Measurements from ENCODE around the gene CPXM2.

Gene CPXM2

DNA sequence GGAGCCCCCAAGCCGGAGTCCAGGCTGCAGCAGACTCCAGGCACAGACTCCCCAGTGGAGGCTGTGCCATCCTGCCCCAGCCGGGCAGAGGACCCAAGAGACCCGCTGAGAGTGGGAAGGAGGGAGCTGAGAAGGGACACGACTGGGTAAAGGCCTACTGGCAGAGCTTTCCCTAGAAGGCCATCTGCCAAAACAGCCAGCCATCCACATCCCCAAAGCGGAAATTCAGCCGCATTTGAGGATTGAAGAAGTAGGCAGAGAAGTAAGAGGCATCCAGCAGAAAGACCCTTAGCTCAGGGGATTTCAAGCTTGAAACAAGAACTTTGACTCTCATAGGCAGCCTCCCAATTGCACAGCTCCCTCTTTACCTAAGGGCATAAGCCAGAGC is 857 bp downstream of the CPXM2 start:
- ATAC-seq (replicated peaks), result no peak
- no peak overlapping the region for H3K27ac Mint-ChIP-seq
- no peak overlapping the region for H3K4me3 Mint-ChIP-seq

DNA sequence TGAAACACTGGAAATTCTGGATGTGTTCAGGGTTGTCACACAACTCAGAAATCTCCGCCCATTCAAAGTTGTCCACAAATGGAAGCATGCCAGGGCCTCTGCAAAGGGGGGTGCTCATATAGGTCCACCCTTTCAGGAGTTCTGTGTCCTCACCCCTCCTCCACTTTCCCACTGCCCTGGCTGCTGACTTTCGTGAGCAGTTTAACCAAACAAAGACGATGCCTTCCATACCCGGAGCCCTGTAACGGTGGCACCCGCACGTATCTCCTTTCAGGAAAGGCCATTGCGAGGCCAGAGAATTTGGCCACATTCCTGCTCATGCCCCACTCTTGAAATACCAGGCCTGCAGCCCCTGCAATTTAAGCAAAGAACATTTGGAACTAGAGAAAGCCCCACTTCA is 1.4 kb downstream of the CPXM2 start:
- H3K27me3 Mint-ChIP-seq, result peaks cover 41 to 42% of the 10 kb centered on the region in 2 donors
- H3K36me3 Mint-ChIP-seq, result no peaks in the 10 kb centered on the region
- ATAC-seq (replicated peaks), result no peak
- DNase-seq, result no peak
- H3K27ac Mint-ChIP-seq, result no peak overlapping the region
- peaks cover 0 to 2% of the 10 kb centered on the region in 2 donors for H3K4me1 Mint-ChIP-seq
- H3K9me3 Mint-ChIP-seq, result no peaks in the 10 kb centered on the region
- no peak overlapping the region for H3K4me3 Mint-ChIP-seq

More for the DNA sequence above, 857 bp downstream of the CPXM2 start:
- H3K36me3 Mint-ChIP-seq, result no peaks in the 10 kb centered on the region
- H3K9me3 Mint-ChIP-seq, result no peaks in the 10 kb centered on the region
- DNase-seq, result no peak
- peaks cover 41 to 42% of the 10 kb centered on the region in 2 donors for H3K27me3 Mint-ChIP-seq
- peaks cover 0 to 2% of the 10 kb centered on the region in 2 donors for H3K4me1 Mint-ChIP-seq

DNA sequence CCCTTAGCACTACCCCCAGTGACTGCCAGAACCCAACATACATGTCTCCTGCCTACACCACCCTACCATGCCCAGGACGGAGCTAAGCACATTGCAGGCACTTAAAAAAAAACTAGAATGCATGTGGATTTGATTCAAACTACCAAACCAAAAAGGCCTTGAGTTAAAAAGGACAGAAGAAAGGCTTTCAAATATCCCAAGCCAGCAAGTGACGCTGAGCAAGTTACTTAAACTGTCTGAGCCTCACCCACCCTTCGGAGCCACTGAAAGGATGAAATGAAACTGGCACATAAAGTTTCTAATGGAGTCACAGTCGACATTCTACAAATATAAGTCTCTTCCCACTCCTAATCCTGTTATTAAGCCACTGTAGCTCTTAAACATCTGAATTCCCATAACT is 1.8 kb downstream of the CPXM2 start:
- Mint-ChIP-seq H3K27me3 (peaks cover 40 to 41% of the 10 kb centered on the region in 2 donors), H3K9me3 (no peaks in the 10 kb centered on the region), H3K4me3 (no peak overlapping the region), H3K27ac (no peak overlapping the region), H3K4me1 (peaks cover 0 to 2% of the 10 kb centered on the region in 2 donors), H3K36me3 (no peaks in the 10 kb centered on the region)
- no peak for ATAC-seq (replicated peaks)
- no peak for DNase-seq

DNA sequence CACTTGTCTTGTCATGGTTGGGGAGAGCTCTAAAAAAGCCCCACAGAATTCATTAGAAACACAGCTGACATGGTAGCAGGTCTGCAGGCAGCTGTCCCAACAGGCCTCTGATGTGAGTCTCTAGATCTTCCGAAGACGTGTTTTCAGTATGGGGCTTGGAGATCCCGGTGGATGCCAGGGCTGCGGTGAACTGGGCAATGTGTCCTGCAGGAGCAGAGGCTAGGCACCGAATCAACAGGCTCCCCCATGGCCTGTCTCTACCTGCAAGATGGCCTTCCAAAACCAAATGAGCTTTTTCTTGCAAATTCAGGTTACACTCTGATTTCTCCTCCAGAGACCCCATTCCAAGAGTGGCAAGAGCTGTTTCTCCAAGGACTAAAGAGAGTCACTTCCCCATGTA is 2.9 kb downstream of the CPXM2 start:
- DNase-seq, result no peak
- Mint-ChIP-seq H3K27ac (no peak overlapping the region), H3K4me1 (peaks cover 0 to 2% of the 10 kb centered on the region in 2 donors), H3K9me3 (no peaks in the 10 kb centered on the region), H3K27me3 (peaks cover 33 to 38% of the 10 kb centered on the region in 2 donors), H3K4me3 (no peak overlapping the region), H3K36me3 (no peaks in the 10 kb centered on the region)
- ATAC-seq (replicated peaks), result peak in 1 of 2 donors; percentile 23

DNA sequence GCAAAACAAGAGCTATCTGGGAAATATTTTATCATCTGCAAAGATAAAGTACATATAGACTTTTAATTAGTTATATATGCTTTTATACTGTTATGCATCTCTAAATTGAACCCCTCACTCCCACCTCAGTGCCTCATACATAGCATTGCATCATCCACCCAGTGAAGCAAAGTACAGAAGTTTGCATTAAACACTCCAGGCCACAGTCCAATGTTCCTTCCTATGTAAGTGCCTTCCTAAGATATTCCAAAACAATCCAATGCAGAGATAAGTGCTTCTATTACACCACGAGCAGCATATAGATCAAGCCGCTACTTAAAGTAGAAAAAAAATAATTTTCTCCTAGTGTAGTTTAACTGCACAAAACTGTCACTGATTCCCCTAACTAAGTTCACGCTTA is 3.4 kb downstream of the CPXM2 start:
- H3K4me3 Mint-ChIP-seq, result no peak overlapping the region
- no peak for DNase-seq
- no peaks in the 10 kb centered on the region for H3K36me3 Mint-ChIP-seq
- H3K27me3 Mint-ChIP-seq, result peaks cover 33 to 42% of the 10 kb centered on the region in 2 donors
- H3K27ac Mint-ChIP-seq, result no peak overlapping the region
- no peak for ATAC-seq (replicated peaks)
- H3K9me3 Mint-ChIP-seq, result no peaks in the 10 kb centered on the region
- H3K4me1 Mint-ChIP-seq, result peaks cover 0 to 2% of the 10 kb centered on the region in 2 donors

DNA sequence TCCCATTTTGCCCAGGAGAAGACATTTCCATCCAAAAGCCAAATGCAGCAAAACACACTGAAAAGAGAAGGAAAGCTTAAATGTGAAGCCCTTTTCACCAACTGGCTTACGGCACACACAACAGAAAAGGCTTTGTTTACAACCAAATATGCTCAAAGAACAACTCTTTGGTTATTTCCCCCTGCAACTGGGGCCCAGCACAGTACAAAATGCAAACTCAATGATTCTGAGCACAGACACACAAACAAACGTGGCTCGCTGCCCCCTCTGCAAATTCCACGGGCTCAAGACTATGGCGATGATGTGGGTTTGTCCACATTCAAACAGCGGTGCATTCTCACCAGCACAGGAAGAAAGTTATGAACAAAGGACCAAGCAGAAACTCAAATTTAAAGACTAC is 5.3 kb downstream of the CPXM2 start:
- no peak for ATAC-seq (replicated peaks)
- peaks cover 19 to 32% of the 10 kb centered on the region in 2 donors for H3K27me3 Mint-ChIP-seq
- H3K4me1 Mint-ChIP-seq, result peaks cover 0 to 2% of the 10 kb centered on the region in 2 donors
- DNase-seq, result no peak
- no peaks in the 10 kb centered on the region for H3K36me3 Mint-ChIP-seq
- H3K4me3 Mint-ChIP-seq, result no peak overlapping the region
- no peak overlapping the region for H3K27ac Mint-ChIP-seq
- no peaks in the 10 kb centered on the region for H3K9me3 Mint-ChIP-seq

DNA sequence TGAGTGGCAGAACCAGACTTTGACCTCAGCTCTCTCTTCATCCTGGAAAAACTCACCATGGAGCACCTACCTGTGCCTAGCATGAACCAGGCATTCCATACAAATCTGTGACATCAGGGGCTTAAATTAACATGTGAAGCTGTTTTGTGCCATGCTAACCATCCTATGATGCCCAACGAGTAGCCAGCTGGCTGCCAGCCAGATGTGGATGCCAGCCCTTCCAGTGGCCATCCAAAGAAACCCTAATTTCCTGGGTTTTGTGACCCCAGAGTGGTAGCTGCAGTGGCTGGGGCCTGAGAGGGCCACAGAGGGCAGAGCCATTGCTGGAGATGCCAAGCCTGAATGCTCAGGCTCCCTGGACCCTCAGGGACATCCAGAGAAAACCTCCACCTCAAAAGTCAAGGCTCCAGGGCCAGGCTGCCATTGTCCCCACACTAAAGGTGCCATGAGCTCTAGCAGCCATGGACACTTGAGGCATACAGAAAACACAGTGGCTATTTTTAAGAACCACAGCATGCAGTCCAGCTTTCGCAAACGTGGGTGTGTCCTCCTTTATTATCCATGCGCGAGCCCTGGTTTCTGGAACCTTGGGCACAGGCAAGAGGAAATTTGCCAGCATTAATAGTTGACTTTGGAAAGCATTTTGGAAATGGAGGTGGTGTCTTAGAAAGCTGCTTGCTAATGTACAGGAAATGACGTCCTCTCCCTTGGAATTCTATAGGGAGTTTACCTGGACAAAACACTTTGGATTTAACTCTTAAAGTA is 6.0 kb downstream of the CPXM2 start:
- Mint-ChIP-seq H3K4me3 (no peak overlapping the region), H3K27ac (no peak overlapping the region), H3K4me1 (no peaks in the 10 kb centered on the region), H3K27me3 (peaks cover 12 to 26% of the 10 kb centered on the region in 2 donors), H3K36me3 (no peaks in the 10 kb centered on the region), H3K9me3 (no peaks in the 10 kb centered on the region)
- DNase-seq, result no peak
- no peak for ATAC-seq (replicated peaks)

DNA sequence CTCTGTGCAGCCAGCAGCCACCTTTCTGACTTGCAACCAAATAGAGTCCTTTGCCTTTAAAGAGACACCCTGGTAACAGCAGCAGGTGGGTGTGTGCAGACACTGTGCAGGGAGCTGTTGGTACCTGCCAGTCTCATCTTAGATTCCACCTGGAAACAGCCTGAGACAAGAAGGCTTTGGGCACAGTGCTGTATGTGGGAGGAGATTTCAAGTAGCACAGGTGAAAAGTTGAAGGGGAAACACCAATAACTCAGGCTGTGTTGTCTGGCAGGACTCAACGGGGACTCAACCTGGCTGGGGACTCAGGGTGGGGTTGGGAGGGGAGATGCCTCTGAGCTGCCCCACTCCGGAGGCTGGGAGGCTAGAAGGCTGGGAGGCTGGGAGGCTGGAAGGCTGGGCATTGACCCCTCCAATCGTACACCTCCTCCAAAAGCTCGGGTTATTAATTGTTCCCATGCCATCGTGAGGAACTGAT is 6.7 kb downstream of the CPXM2 start:
- ATAC-seq (replicated peaks), result no peak
- H3K4me3 Mint-ChIP-seq, result no peak overlapping the region
- H3K36me3 Mint-ChIP-seq, result no peaks in the 10 kb centered on the region
- DNase-seq, result no peak
- H3K27me3 Mint-ChIP-seq, result peaks cover 6 to 20% of the 10 kb centered on the region in 2 donors
- H3K4me1 Mint-ChIP-seq, result no peaks in the 10 kb centered on the region
- H3K9me3 Mint-ChIP-seq, result no peaks in the 10 kb centered on the region
- H3K27ac Mint-ChIP-seq, result no peak overlapping the region

DNA sequence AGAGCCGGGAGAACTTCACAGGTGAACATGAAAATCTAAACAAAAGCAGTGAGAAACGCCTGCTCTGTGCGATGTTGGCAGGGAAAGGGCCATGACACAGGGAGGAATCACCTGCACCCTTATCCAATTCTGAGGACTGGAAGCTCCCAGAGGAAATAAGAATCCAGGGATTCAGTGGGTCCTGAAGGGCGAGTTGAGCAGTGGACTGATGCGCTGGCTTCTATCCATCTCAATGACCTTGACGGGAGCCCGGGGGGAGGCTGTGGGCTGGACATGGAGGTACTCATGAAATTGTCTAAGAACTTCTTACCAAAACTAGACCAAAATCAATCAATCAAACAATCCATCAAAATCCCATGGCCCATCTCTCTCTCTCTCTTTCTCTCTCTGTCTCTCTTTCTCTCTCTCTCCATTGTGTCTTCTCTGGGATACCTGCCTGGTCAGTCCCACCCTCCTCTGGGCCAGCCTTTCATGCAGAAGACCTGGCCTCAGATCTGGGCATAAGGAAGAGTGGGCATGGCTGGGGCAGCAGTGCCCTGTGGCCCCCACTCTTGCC is 7.2 kb downstream of the CPXM2 start:
- H3K27me3 Mint-ChIP-seq, result peaks cover under 1 to 16% of the 10 kb centered on the region in 2 donors
- no peak overlapping the region for H3K27ac Mint-ChIP-seq
- no peak for ATAC-seq (replicated peaks)
- DNase-seq, result no peak
- no peaks in the 10 kb centered on the region for H3K4me1 Mint-ChIP-seq
- H3K9me3 Mint-ChIP-seq, result no peaks in the 10 kb centered on the region
- no peaks in the 10 kb centered on the region for H3K36me3 Mint-ChIP-seq
- no peak overlapping the region for H3K4me3 Mint-ChIP-seq

DNA sequence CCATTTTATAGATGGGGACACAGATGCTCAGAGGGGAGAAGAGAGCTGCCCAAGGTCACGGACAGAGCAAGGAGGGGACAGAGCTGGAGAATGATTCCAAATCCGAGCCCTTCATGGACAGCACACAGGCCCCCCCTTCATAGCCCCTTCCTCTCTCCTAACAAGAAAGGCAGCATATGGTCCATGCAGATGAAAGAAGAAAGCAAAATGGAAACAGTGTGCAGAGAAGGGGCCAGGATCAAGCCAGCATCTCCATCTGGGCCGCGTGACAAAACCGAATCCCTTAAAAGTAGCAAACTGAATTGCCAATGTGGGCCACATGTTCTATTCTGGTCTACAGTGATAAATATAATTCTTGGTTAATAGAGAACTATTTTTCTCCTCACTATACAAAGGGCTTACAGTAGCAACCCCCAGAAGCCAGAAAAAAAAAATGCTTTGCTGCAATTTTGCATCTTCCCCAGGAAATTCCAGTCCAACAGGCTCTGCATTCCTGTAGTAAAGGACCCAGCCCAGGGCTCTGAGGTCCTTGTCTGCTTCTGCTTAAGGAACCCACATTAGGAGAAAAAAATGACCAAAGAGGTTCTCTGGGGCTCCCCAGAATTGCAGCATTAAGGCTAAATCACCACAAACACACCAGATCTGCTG is 7.8 kb downstream of the CPXM2 start:
- ATAC-seq (replicated peaks) (no peak), DNase-seq (no peak)
- H3K36me3 Mint-ChIP-seq, result no peaks in the 10 kb centered on the region
- no peak overlapping the region for H3K27ac Mint-ChIP-seq
- no peak overlapping the region for H3K4me3 Mint-ChIP-seq
- H3K27me3 Mint-ChIP-seq, result peaks cover 0 to 16% of the 10 kb centered on the region in 2 donors
- no peaks in the 10 kb centered on the region for H3K9me3 Mint-ChIP-seq
- H3K4me1 Mint-ChIP-seq, result no peaks in the 10 kb centered on the region

DNA sequence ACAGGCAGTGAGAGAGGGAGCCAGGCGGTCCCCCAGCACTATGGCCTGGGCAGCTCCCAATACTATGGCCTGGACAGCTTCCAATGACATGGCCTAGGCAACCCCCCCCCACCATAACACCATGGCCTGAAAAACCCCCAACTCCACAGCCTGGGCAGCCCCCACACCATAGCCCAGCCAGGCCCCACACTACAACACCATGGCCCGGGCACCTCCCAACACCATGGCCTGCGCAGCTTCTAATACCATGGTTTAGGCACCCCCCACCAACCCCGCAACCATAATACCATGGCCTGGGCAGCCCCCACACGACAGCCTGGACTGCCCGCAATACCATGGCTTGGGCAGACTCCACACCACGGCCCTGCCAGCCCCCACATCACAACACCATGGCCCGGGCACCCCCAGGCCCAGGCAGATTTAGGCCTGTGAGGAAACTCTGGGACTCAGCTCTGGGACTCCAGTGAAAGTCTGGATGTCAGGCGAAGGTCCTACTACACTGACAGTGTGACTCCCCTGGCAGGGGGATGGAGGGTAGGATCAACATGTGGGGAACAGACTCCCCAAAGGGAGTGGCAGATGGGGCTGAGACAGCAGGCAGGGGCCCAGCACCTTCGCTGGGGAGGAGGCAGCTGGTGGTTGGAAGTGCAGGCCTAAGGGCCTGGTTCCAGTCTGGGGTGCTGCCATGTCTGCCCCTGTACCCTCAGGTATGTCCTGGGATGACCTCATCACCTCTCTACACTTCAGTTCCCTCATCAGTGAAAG is 8.7 kb downstream of the CPXM2 start:
- peaks cover 0 to 12% of the 10 kb centered on the region in 2 donors for H3K27me3 Mint-ChIP-seq
- H3K9me3 Mint-ChIP-seq, result peaks cover 0 to 1% of the 10 kb centered on the region in 2 donors
- no peak for DNase-seq
- no peaks in the 10 kb centered on the region for H3K4me1 Mint-ChIP-seq
- H3K27ac Mint-ChIP-seq, result no peak overlapping the region
- H3K4me3 Mint-ChIP-seq, result no peak overlapping the region
- no peak for ATAC-seq (replicated peaks)
- no peaks in the 10 kb centered on the region for H3K36me3 Mint-ChIP-seq

DNA sequence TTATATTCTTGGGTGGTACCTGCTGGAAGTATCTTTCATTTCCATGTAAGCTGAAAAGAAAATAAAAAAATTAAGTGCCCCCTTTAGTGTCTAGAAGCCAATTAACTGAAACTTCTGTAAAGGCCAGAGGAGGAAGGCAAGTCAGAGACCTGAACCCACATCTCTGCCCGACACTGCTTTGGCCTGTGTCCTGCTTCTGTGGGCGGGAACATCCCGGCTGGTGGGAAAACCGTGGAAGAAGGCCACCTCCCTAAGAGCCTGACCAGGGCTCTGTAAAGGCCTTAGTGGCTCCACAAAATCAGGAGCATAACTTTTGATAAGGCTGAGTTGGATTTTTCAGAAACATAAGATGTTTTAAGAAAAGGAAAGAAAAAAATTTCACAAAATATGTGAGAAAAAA is 9.4 kb downstream of the CPXM2 start:
- Mint-ChIP-seq H3K4me3 (no peak overlapping the region), H3K27ac (no peak overlapping the region), H3K9me3 (peaks cover 0 to 3% of the 10 kb centered on the region in 2 donors), H3K36me3 (no peaks in the 10 kb centered on the region), H3K27me3 (peaks cover 0 to 7% of the 10 kb centered on the region in 2 donors), H3K4me1 (no peaks in the 10 kb centered on the region)
- ATAC-seq (replicated peaks) (no peak), DNase-seq (no peak)

DNA sequence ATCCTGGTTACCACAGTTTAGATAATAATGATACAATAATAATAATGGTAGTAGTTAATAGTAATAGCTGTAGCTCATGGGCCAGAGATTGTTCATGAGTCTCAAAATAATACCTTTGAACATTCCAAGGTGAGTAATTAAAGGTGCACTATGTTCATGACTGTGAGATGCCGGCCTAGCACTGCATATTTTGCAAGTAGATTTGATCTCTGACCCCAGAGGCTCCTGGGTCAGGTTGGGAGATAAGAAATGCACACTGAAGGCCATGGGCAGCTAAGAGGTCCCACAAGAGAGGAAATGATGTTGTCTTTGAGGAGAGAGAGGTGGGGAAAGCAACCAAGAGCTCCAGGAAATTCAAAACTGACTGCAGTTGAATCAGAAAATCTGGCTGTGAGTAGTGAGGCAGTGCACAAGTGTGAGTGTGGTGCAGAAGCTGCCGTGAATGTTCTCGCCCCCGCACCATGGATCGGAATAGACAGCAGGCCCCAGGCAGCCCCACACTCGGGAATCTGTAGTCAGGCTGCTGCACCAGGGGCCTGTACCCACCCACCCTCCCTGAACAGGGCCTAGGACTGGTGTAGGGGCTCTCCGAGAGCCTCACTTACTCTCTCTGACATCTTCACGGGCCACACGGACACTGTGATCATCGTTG is 11.9 kb downstream of the CPXM2 start:
- Mint-ChIP-seq H3K27ac (no peak overlapping the region), H3K36me3 (no peaks in the 10 kb centered on the region), H3K27me3 (peaks cover 0 to 5% of the 10 kb centered on the region in 2 donors), H3K9me3 (peaks cover 0 to 3% of the 10 kb centered on the region in 2 donors), H3K4me3 (no peak overlapping the region), H3K4me1 (no peaks in the 10 kb centered on the region)
- ATAC-seq (replicated peaks), result no peak
- no peak for DNase-seq
